ENCODE results near the gene LYSMD4.

The LYSMD4 gene

DNA sequence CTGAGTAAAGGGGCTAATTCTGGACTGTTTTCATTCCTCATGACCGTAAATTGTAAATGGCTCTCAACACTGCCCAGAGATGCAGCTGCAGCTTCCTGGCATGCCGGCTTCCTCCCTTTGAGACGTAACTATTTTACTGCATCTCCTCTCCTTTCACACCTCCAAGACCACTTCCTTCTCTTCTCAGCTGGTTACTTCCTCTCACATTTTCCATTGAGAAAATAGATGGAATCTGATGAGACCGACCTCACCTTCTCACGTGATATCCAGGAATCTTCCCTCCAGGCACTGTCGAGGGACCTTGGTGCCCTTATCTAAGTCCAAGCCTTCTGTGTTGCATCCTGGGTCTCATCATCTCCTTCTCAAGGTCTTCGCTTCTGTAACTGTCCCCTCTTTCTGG is 12.7 kb downstream of the LYSMD4 start:
- Histone ChIP-seq H3K27ac (ENCODE audit: extremely low read depth, low read depth, low read length) (no peak overlapping the region), H3K36me3 (ENCODE audit: control insufficient read depth in 2 of 2, insufficient read depth in 1 of 2, low read length in 2 of 2) (peaks cover 4 to 20% of the 10 kb centered on the region in 2 experiments), H3K9me3 (ENCODE audit: control insufficient read depth, insufficient read depth, low read depth, low read length) (no peaks in the 10 kb centered on the region), H3K4me1 (ENCODE audit: control insufficient read depth, insufficient read depth, low read length) (no peaks in the 10 kb centered on the region), H3K4me3 (ENCODE audit: low read depth, low read length) (no peak overlapping the region)
- TF ChIP-seq YY1 (tag by site-specific recombination; IDR thresholded peaks at IDR 0.05): no peak
- TF ChIP-seq, protein P1, sequence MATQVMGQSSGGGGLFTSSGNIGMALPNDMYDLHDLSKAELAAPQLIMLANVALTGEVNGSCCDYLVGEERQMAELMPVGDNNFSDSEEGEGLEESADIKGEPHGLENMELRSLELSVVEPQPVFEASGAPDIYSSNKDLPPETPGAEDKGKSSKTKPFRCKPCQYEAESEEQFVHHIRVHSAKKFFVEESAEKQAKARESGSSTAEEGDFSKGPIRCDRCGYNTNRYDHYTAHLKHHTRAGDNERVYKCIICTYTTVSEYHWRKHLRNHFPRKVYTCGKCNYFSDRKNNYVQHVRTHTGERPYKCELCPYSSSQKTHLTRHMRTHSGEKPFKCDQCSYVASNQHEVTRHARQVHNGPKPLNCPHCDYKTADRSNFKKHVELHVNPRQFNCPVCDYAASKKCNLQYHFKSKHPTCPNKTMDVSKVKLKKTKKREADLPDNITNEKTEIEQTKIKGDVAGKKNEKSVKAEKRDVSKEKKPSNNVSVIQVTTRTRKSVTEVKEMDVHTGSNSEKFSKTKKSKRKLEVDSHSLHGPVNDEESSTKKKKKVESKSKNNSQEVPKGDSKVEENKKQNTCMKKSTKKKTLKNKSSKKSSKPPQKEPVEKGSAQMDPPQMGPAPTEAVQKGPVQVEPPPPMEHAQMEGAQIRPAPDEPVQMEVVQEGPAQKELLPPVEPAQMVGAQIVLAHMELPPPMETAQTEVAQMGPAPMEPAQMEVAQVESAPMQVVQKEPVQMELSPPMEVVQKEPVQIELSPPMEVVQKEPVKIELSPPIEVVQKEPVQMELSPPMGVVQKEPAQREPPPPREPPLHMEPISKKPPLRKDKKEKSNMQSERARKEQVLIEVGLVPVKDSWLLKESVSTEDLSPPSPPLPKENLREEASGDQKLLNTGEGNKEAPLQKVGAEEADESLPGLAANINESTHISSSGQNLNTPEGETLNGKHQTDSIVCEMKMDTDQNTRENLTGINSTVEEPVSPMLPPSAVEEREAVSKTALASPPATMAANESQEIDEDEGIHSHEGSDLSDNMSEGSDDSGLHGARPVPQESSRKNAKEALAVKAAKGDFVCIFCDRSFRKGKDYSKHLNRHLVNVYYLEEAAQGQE (tag by site-specific recombination; IDR thresholded peaks at IDR 0.05): no peak
- TF ChIP-seq ZNF292 (tag by site-specific recombination; IDR thresholded peaks at IDR 0.05; ENCODE audit: borderline replicate concordance, low read depth): no peak
- TF ChIP-seq ZNF169 (tag by site-specific recombination; IDR thresholded peaks at IDR 0.05): no peak
- TF ChIP-seq ZNF10 (tag by site-specific recombination; IDR thresholded peaks at IDR 0.05): no peak
- TF ChIP-seq BCL11A (tag by site-specific recombination; IDR thresholded peaks at IDR 0.05; ENCODE audit: low read depth): no peak
- TF ChIP-seq ZNF785 (tag by site-specific recombination; IDR thresholded peaks at IDR 0.05): no peak
- no peak for TF ChIP-seq IKZF3 (tag by site-specific recombination; IDR thresholded peaks at IDR 0.05)
- TF ChIP-seq GLI4 (tag by site-specific recombination; IDR thresholded peaks at IDR 0.05): no peak
- TF ChIP-seq, protein P2, sequence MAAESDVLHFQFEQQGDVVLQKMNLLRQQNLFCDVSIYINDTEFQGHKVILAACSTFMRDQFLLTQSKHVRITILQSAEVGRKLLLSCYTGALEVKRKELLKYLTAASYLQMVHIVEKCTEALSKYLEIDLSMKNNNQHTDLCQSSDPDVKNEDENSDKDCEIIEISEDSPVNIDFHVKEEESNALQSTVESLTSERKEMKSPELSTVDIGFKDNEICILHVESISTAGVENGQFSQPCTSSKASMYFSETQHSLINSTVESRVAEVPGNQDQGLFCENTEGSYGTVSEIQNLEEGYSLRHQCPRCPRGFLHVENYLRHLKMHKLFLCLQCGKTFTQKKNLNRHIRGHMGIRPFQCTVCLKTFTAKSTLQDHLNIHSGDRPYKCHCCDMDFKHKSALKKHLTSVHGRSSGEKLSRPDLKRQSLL (tag by site-specific recombination; IDR thresholded peaks at IDR 0.05): no peak
- TF ChIP-seq, protein P3, sequence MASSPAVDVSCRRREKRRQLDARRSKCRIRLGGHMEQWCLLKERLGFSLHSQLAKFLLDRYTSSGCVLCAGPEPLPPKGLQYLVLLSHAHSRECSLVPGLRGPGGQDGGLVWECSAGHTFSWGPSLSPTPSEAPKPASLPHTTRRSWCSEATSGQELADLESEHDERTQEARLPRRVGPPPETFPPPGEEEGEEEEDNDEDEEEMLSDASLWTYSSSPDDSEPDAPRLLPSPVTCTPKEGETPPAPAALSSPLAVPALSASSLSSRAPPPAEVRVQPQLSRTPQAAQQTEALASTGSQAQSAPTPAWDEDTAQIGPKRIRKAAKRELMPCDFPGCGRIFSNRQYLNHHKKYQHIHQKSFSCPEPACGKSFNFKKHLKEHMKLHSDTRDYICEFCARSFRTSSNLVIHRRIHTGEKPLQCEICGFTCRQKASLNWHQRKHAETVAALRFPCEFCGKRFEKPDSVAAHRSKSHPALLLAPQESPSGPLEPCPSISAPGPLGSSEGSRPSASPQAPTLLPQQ (tag by site-specific recombination; IDR thresholded peaks at IDR 0.05): no peak
- POLR2A ChIA-PET: no interaction called here
- CTCF ChIA-PET: interaction anchor here (0.6 kb wide), 1 partner anchor 193 kb away, joined by 5 read pairs; no protein-coding TSS in a partner anchor

DNA sequence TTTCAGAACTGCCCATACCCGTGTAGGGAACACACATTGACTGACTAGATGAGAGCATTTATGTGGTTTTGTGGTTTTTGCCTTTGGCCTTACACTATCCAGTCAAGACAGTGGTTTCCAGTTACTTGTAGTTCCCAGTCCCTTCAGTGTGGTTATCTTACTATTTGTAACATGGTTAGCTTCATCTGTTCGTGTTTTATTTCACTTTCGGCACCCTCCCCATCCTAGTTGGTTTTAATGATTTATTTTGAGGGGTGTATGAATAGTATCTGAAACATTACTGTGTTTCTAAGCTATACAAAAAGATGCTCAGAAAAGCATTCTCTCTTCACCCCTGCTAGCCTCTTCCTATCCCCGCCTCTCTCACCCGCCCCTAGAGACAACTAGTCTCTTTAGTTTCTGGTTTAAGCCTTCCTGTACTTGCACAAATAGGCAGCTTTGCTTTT is 14.1 kb downstream of the LYSMD4 start:
- Histone ChIP-seq H3K9me3 (ENCODE audit: control insufficient read depth, insufficient read depth, low read depth, low read length) (no peaks in the 10 kb centered on the region), H3K4me3 (ENCODE audit: low read depth, low read length) (no peak overlapping the region), H3K4me1 (ENCODE audit: control insufficient read depth, insufficient read depth, low read length) (no peaks in the 10 kb centered on the region), H3K27ac (ENCODE audit: extremely low read depth, low read depth, low read length) (no peak overlapping the region), H3K36me3 (ENCODE audit: control insufficient read depth in 2 of 2, insufficient read depth in 1 of 2, low read length in 2 of 2) (peaks cover 4 to 32% of the 10 kb centered on the region in 2 experiments)
- CTCF ChIA-PET: interaction anchor here (0.6 to 4.0 kb wide), 3 partner anchors 15 to 444 kb away, joined by 3 to 23 read pairs (median 3); no protein-coding TSS in a partner anchor
- TF ChIP-seq ZNF302 (tag by site-specific recombination; IDR thresholded peaks at IDR 0.05; ENCODE audit: low read depth) (no peak), ZNF16 (tag by site-specific recombination; IDR thresholded peaks at IDR 0.05; ENCODE audit: low read depth) (no peak), YY1 (tag by site-specific recombination; IDR thresholded peaks at IDR 0.05) (no peak)
- TF ChIP-seq, protein P4, sequence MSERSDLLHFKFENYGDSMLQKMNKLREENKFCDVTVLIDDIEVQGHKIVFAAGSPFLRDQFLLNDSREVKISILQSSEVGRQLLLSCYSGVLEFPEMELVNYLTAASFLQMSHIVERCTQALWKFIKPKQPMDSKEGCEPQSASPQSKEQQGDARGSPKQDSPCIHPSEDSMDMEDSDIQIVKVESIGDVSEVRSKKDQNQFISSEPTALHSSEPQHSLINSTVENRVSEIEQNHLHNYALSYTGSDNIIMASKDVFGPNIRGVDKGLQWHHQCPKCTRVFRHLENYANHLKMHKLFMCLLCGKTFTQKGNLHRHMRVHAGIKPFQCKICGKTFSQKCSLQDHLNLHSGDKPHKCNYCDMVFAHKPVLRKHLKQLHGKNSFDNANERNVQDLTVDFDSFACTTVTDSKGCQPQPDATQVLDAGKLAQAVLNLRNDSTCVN (tag by site-specific recombination; optimal IDR thresholded peaks at IDR 0.05): no peak
- POLR2A ChIA-PET: interaction anchor here (1.7 kb wide), 1 partner anchor 14 kb away, joined by 6 read pairs; the partner anchor contains the start of gene LYSMD4

Data from HEK293 (cell line).